WERI-Rb-1 (cell line): ENCODE measurements around the gene PBX4.

ENCODE experiments used
- DNase-seq: peaks from one replicate; pipeline ENCODE4 v3.0.0-alpha.2; 2020
- H3K27ac ChIP-seq: fragments of 250-450 bp; sonication (Bioruptor Pico); 2 replicates; pipeline ENCODE4 v1.5.1; 2020; ENCODE audit warnings: mild to moderate bottlenecking, moderate library complexity
- H3K27me3 ChIP-seq: fragments of 250-450 bp; sonication (Bioruptor Pico); 2 replicates; pipeline ENCODE4 v1.5.1; 2021; ENCODE audit warnings: mild to moderate bottlenecking, low read depth, moderate library complexity; ENCODE audit not compliant: insufficient read depth, severe bottlenecking
- H3K36me3 ChIP-seq: fragments of 250-450 bp; sonication (Bioruptor Pico); 2 replicates; pipeline ENCODE4 v1.5.1; 2020; ENCODE audit warnings: mild to moderate bottlenecking, moderate library complexity
- H3K4me3 ChIP-seq: 2 replicates; pipeline ENCODE4 v1.5.1; 2011; ENCODE audit warnings: low read depth, mild to moderate bottlenecking, control low read depth, low read length
- H3K9me3 ChIP-seq: fragments of 250-450 bp; sonication (Bioruptor Pico); 2 replicates; pipeline ENCODE4 v1.5.1; 2021; ENCODE audit warnings: mild to moderate bottlenecking, moderate library complexity; ENCODE audit not compliant: severe bottlenecking
- TF ChIP-seq, protein P1 (sequence below): IDR thresholded peaks from 2 replicates; pipeline ENCODE4 v1.5.1; 2011; ENCODE audit warnings: low read depth, mild to moderate bottlenecking, control low read depth, inconsistent platforms, low read length

Gene PBX4

DNA sequence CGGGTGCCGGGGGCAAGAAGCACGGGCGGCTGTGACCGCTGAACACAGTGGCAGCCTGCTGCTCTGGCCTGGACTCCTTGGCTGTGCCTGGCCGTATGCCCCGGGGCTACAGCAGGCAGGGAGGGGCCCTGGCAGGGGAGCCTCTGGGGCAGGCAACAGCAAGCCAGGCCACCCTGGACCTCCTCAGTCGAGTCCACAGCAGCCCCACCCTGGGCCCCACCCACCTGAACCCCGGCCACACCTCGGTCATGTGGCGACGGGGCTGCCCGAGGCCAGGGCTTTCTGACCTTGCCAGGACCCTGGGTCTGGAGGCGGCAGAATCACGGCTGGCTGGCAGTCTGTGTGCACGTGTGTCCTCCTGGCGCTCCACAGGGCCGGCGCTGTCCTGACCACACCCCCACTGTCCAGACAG is 71.7 kb downstream of the PBX4 start:
- no peak for DNase-seq
- Histone ChIP-seq H3K27me3 (no peaks in the 10 kb centered on the region), H3K36me3 (no peaks in the 10 kb centered on the region), H3K9me3 (no peaks in the 10 kb centered on the region), H3K4me3 (no peak overlapping the region), H3K27ac (no peak overlapping the region)
- TF ChIP-seq, protein P1, sequence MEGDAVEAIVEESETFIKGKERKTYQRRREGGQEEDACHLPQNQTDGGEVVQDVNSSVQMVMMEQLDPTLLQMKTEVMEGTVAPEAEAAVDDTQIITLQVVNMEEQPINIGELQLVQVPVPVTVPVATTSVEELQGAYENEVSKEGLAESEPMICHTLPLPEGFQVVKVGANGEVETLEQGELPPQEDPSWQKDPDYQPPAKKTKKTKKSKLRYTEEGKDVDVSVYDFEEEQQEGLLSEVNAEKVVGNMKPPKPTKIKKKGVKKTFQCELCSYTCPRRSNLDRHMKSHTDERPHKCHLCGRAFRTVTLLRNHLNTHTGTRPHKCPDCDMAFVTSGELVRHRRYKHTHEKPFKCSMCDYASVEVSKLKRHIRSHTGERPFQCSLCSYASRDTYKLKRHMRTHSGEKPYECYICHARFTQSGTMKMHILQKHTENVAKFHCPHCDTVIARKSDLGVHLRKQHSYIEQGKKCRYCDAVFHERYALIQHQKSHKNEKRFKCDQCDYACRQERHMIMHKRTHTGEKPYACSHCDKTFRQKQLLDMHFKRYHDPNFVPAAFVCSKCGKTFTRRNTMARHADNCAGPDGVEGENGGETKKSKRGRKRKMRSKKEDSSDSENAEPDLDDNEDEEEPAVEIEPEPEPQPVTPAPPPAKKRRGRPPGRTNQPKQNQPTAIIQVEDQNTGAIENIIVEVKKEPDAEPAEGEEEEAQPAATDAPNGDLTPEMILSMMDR: no peak

DNA sequence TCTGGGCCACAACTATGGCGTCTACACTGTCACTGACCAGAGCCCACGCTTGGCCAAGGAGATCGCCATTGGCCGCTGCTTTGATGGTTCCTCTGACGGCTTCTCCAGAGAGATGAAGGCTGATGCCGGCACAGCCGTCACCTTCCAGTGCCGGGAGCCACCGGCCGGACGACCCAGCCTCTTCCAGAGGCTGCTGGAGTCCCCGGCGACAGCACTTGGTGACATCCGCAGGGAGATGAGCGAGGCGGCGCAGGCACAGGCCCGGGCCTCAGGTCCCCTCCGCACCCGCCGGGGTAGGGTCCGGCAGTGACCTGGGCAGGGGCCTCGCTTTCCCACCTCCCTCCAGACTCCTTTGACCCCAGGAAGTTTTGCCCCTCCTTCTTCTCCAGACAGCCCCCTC is 72.8 kb downstream of the PBX4 start:
- Histone ChIP-seq H3K27ac (no peak overlapping the region), H3K9me3 (no peaks in the 10 kb centered on the region), H3K27me3 (no peaks in the 10 kb centered on the region), H3K36me3 (no peaks in the 10 kb centered on the region), H3K4me3 (no peak overlapping the region)
- TF ChIP-seq, protein P1: no peak
- no peak for DNase-seq

DNA sequence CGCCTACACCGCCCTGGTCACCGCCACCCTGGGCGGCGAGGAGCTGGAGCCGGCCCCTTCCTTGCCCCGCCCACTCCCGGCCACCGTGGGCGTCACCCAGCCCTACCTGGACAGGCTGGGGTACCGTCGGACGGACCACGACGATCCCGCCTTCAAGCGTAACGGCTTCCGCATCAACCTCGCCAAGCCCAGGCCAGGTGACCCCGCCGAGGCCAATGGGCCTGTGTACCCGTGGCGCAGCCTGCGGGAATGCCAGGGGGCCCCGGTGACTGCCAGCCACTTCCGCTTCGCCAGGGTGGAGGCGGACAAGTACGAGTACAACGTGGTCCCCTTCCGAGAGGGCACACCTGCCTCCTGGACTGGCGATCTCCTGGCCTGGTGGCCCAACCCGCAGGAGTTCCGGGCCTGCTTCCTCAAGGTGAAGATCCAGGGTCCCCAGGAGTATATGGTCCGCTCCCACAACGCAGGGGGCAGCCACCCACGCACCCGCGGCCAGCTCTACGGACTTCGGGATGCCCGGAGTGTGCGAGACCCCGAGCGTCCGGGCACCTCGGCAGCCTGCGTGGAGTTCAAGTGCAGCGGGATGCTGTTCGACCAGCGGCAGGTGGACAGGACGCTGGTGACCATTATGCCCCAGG is 73.4 kb downstream of the PBX4 start:
- no peaks in the 10 kb centered on the region for H3K9me3 ChIP-seq
- H3K27ac ChIP-seq: no peak overlapping the region
- no peaks in the 10 kb centered on the region for H3K27me3 ChIP-seq
- H3K36me3 ChIP-seq: no peaks in the 10 kb centered on the region
- H3K4me3 ChIP-seq: no peak overlapping the region
- no peak for DNase-seq
- TF ChIP-seq, protein P1: no peak

DNA sequence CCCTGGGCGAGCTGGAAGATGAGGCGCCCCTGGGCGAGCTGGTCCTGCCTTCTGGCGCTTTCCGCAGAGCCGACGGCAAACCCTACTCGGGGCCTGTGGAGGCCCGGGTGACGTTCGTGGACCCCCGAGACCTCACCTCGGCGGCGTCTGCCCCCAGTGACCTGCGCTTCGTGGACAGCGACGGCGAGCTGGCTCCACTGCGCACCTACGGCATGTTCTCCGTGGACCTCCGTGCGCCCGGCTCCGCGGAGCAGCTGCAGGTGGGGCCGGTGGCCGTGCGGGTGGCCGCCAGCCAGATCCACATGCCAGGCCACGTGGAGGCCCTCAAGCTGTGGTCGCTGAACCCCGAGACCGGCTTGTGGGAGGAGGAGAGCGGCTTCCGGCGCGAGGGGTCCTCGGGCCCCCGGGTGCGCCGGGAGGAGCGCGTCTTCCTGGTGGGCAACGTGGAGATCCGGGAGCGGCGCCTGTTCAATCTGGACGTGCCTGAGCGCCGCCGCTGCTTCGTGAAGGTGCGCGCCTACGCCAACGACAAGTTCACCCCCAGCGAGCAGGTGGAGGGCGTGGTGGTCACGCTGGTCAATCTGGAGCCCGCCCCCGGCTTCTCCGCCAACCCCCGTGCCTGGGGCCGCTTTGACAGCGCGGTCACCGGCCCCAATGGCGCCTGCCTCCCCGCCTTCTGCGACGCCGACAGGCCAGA is 74.1 kb downstream of the PBX4 start:
- Histone ChIP-seq H3K9me3 (no peaks in the 10 kb centered on the region), H3K36me3 (no peaks in the 10 kb centered on the region), H3K27ac (no peak overlapping the region), H3K4me3 (no peak overlapping the region), H3K27me3 (no peaks in the 10 kb centered on the region)
- TF ChIP-seq, protein P1: no peak
- DNase-seq: no peak

DNA sequence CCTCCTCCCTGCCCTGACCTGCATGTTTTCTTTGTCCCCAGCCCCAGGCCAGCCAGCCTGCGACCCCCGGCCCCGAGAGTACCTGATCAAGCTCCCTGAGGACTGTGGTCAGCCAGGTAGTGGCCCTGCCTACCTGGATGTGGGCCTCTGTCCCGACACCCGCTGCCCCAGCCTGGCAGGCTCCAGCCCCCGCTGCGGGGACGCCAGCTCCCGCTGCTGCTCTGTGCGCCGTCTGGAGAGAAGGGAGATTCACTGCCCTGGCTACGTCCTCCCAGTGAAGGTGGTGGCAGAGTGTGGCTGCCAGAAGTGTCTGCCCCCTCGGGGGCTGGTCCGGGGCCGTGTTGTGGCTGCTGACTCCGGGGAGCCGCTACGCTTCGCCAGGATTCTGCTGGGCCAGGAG is 74.8 kb downstream of the PBX4 start:
- TF ChIP-seq, protein P1: no peak
- H3K9me3 ChIP-seq: no peaks in the 10 kb centered on the region
- no peak for DNase-seq
- no peak overlapping the region for H3K4me3 ChIP-seq
- H3K36me3 ChIP-seq: no peaks in the 10 kb centered on the region
- no peaks in the 10 kb centered on the region for H3K27me3 ChIP-seq
- H3K27ac ChIP-seq: no peak overlapping the region

DNA sequence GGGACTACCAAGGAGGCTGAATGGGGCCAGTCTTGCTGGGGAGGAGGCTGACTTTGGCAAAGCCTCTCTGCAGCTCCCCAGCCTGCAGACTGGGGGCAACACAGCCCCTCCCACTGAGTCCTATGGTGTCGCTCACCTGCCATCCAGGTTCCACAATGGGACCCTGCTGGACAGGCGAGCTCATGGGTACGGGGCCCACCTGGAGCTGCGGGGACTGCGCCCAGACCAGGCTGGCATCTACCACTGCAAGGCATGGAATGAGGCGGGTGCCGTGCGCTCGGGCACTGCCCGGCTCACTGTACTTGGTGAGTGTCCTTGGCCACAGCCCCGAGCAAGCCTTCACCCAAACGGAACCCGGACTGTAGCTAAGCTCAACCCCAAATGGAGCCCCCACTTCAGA is 75.4 kb downstream of the PBX4 start:
- H3K4me3 ChIP-seq: no peak overlapping the region
- no peak for DNase-seq
- no peaks in the 10 kb centered on the region for H3K27me3 ChIP-seq
- no peaks in the 10 kb centered on the region for H3K9me3 ChIP-seq
- no peak overlapping the region for H3K27ac ChIP-seq
- TF ChIP-seq, protein P1: no peak
- H3K36me3 ChIP-seq: no peaks in the 10 kb centered on the region
